GM18502 (cell line): Measurements from ENCODE around the gene ERCC8.
A peak's percentile ranks its signal among the peaks of the same experiment; 100 is the strongest.
"Not testable (repeated sequence)": the region's sequence is repeated elsewhere in the genome, so short reads cannot be mapped to it uniquely, and the experiment has no call there.

Source experiments
- ATAC-seq: cut with Tn5 transposase; IDR thresholded peaks from one replicate; pipeline ENCODE4 v1.9.1; 2021; ENCODE audit warnings: mild to moderate bottlenecking; ENCODE audit not compliant: unreplicated experiment, poor library complexity

The ERCC8 gene, protein sequence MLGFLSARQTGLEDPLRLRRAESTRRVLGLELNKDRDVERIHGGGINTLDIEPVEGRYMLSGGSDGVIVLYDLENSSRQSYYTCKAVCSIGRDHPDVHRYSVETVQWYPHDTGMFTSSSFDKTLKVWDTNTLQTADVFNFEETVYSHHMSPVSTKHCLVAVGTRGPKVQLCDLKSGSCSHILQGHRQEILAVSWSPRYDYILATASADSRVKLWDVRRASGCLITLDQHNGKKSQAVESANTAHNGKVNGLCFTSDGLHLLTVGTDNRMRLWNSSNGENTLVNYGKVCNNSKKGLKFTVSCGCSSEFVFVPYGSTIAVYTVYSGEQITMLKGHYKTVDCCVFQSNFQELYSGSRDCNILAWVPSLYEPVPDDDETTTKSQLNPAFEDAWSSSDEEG

DNA sequence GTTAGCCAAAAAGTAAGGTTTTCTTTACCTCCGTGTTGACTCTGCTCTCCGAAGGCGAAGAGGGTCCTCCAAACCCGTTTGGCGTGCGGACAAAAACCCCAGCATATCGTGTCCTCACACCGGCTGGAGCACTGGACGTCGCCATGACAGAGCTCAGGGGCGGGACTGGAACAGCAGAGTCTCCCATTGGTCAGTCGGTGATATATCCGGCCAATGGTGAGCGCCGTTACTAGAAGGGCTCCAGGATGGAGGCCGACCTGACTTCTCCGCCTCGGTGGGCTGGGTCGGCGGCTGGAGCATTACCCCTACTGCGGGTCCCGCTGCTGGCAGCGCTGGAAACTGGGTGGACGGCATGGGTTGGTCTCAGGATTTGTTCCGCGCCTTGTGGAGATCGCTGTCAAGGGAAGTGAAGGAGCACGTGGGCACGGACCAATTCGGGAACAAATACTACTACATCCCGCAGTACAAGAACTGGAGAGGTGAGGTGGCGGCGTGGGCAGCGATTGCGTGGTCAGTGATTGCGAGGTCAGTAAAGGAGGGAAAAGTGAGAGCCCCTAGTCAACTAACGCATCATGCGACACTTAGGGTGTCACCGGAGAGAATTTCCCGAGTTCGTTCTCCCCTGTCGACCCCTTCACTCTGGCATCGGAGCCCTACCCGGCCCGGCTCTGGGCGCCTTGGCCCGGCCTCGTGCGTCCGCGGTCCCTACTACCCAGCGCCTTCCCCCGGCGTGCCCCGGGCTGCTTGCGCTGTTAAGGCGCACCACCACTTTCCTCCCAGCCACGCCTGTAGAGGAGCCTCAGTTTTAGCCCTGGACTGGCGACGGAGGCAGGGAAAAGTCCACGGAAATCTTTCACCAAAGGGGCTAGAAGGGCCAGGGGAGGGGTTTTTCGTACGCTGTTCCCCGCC is at the start of gene ERCC8, which contains the start of gene NDUFAF2:
Gene ERCC8, minus strand, starts transcription at position 167 of the 909 bp plus-strand sequence. Its CDS starts 62 bp downstream, at position 105.
Gene NDUFAF2, plus strand, starts transcription at position 302 of the 909 bp plus-strand sequence. Its CDS starts 51 bp downstream, at position 353.
- ATAC-seq: peak; percentile 99

DNA sequence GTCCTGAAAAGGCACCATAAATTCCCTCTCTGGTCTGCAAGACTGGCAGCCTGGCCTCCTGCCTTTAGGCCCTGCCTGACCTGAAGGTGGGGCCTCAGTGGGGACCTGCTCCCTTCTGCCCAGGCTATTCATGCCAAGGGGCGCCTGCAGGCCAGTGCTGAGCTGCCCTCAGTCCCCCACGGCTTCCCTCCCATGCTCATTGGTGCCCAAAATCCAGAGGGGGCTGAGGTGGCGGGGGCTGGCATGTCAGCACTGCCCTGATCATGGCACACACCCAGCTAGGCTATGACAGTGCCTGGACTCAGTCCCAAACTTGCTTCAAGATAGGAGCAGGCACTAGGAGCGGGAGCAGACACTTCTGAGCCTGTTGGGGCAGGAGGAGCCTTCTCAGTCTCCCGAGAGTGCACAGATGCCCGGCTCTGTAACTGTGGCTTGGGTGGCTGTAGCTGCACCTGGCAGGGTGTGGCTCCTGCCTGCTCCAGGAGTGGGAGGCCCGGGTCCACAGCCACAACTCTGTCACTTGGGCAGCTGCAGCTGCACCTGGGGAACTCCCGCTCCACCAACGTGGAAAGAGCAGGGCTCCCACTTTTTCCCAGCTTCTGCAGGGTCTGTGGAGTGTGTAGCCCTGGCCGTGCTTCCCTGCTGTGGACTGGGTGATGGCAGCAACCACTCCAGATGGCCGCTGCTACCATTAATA is 49.2 kb upstream of the ERCC8 start:
- ATAC-seq: no peak

DNA sequence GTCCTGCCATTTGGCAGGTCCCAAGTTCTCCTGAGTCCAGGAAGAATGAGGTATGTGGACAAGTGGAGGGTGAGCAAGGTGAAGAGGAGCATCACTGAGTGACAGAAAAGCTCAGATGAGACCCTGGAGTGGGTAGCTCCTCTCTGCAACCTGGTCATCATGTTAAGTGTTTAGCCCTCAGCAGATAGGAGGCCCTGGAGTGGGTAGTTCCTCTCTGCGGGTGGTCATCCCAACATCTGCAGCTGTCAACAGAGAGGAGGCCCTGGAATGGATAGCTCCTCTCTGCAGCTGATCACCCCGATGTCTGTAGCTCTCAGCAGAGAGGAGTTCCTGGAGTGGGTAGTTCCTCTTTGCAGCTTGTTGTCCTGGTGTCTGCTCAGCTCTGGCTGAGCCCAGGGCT is 48.6 kb upstream of the ERCC8 start:
- ATAC-seq: no peak

DNA sequence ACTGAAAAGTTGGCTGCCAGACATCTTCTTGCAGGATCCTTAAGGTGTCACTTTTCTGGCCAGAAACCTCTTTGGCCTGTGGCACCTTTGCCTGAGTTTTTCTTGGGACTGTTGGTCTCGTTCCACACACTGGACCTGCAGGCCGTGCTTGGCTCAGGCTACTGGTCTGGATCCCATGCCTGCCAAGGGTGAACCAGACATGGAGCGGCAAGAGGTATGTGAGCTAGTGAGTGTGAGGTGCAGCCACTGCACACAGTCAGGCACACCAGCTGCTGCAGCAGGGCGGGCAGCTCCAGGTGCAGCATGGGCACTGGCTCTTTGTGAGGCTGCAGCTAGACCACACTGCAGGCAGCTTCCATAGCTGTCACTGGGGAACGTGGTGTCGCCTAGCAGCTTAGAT is 48.0 kb upstream of the ERCC8 start:
- ATAC-seq: no peak

DNA sequence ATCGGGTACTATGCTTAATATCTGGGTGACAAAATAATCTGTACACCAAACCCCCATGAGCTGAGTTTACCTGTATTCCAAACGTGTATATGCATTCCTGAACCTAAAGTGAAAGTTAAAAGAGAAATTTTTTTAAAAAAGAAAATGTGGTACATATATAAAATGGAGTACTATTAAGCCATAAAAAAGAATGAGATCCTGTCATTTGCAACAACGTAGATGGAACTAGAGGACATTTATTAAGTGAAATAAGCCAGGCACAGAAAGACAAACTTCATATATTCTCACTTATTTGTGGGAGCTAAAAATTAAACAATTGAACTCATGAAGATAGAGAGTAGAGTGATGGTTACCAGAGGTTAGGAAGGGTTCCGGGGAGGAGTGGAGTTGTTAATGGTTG is 44.9 kb upstream of the ERCC8 start:
- ATAC-seq: no peak

DNA sequence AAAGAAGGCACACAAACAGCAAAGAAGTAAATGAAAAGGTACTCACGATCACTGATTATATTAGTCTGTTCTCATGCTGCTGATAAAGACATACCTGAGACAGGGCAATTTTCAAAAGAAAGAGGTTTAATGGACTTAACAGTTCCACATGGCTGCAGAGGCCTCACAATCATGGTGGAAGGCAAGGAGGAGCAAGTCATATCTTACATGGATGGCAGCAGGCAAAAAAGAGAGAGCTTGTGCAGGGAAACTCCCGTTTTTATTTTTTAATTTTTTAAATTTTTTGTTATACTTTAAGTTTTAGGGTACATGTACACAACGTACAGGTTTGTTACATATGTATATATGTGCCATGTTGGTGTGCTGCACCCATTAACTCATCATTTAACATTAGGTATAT is 37.3 kb upstream of the ERCC8 start:
- not testable (repeated sequence) for ATAC-seq

DNA sequence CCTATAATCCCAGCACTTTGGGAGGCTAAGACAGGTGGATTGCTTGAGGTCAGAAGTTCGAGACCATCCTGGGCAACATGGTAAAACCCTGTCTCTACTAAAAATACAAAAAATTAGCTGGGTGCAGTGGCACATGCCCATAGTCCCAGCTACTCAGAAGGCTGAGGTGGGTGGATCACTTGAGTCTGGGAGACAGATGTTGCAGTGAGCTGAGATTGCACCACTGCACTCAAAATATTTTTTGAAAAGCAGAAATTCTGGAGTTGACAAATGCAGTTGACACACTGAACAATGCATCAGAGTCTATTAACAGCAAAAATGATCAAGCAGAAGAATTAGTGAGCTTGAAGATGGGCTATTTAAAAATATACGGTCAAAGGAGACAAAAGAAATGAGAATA is 35.6 kb upstream of the ERCC8 start:
- ATAC-seq: no peak

DNA sequence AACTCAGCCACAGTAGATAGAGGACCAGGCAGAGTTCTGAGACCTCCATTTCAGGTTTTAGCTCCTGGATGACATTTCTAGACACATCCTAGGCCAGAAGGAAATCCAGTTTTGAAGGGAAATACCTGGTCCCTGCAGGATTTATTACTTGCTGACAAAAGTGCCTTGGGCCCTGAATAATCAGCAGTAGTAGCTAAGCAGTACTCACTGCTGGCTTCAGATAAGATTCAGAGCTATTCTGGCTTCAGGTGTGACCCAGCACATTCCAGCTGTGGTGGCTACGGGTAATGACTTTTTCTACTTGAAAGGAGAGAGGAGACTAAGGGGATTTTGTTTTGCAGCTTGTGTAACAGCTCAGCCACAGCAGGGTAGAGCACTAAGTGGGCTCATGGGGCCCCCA is 34.1 kb upstream of the ERCC8 start:
- no peak for ATAC-seq

DNA sequence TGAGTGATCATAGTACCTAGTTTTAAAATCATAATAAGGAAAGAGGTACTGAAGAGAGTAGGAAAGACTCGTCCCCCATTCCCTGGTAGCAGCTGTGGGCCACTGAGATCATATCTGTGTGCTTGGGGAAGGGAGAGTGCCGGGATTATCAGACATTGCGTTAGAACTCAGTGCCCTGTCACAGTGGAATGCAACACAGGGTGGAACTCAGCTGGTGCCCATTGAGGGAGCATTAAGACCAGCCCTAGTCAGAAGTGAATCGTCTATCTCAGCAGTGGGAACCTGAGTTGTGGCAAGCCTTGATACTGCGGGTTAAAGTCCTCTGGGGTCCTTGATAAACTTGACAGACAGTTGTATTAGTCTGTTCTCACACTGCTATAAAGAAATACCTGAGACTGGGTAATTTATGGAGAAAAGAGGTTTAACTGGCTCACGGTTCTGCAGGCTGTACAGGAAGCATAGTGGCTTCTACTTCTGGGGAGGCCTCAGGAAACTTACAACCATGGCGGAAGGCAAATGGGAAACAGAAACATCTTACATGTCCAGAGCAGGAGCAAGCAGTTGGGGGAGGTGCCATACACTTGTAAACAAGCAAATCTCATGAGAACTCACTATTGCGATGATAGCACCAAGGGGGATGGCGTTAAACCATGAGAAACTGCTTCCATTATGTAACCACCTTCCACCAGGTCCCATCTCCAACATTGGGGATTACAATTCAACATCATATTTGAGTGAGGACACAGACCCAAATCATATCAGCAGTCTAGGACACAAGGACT is 33.3 kb upstream of the ERCC8 start:
- ATAC-seq: no peak

DNA sequence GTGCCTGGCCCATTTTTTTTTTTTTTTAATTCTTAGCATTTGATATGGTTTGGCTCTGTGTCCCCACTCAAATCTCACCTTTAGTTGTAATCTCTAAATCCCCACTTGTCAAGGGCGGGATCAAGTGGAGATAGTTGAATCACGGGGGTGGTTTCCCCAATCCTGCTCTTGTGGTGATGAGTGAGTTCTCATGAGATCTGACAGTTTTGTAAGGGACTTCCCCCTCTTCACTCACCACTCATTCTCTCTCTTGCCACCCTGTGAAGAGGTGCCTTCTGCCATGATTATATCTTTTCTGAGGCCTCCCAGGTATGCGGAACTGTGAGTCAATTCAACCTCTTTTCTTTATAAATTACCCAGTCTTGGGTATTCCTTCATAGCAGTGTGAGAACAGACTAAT is 27.4 kb upstream of the ERCC8 start:
- no peak for ATAC-seq

DNA sequence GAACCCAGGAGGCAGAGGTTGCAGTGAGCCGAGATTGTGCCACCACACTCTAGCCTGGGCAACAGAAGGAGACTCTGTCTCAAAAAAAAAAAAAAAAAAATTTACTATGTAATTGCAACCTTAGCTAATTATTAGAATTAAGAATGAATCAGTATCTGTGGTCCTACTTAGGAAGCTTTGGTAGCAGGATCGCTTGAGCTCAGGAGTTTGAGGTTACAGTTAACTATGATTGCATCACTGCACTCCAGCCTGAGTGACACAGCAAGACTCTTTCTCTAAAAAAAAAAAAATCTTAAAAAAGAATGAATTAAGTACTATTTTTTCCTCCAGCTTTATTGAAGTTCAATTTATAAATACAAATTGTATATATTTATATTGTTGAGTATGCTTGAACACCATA is 16.8 kb upstream of the ERCC8 start:
- ATAC-seq: no peak

DNA sequence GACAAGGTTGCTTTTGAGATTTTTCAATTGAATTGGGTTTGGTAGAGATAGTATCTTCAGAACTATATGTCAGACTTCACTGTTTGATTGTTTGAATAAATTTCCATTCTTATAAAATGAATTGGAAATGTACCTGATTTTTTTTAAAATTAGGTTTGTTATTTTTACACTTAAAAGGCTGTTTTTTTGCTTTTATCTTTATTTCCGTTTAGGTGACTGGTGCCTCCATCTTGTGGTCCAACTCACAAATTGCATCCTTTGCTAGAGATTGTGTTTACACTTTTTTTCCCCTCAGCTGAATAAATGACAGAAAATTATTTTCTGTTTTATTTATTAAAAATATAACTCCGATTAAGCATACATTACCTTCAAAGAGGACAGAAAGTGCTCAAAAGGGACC is 15.7 kb upstream of the ERCC8 start:
- no peak for ATAC-seq

DNA sequence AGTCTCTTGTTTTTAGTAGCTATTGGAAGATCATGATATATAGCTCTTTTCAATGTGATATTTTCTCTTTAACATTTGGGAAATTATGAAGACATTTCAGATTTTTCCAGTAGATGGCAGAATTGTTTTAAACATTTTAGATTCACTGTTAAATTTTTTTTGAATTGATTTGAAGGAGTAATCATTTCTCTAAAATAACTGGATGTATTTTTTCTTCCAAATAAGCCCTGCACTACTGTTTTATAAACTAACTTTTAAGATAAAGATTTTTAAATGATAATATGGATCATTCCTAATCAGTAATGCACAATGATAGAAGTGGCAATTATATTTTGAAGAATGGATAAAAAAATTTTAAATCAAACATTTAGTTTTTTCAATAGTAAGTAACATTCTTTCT is 14.3 kb upstream of the ERCC8 start:
- no peak for ATAC-seq

DNA sequence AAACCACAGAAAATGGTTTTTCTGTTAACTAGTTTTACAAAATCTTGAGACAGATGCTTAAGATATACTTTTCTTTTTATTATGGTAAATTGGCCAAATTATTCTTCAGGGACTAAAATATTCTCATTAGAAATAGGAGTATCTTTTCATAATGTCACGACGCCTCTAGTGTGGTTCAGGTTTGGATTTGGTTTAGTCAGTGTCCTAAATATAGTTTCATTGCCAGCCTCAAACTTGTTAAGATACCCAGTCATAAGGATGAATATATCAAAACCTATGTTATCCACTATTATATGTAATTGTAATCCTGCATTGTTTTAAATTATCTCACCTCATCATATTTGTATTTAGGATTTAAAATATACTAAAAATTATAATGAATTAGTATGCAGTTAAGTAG is 13.8 kb upstream of the ERCC8 start:
- no peak for ATAC-seq

DNA sequence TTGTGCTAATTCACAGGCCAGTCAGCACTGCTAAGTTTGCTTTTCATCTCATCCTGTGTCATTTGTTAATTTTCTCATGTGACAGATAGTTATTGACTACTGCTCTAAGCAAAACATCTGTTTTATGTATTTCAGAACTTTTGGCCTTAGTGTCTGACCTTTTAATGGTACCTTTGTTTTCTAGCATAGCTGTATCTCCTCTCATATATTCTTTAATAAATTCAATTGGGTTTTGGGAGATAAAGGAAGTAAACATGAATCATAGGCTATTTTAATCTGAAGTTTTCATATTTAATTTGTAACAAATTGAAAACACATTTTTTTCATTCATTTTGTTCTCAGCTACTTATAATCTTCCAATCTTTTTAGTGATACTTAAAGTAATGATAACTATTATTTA is 13.2 kb upstream of the ERCC8 start:
- no peak for ATAC-seq

DNA sequence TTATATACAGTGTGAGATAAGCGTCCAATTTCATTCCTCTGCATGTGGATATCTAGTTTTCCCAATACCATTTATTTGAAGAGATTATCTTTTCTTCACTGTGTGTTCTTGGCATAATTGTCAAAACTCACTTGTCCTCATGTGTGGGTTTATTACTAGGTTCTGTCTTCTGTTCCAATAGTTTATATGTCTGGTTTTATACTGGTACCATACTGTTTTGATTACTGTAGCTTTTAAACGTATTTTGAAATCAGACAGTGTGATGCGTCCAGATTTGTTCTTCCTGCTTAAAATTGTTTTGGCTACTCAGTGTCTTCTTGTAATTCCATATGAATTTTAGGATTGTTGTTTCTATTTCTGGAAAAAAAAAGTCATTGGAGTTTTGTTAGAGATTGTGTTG is 10.4 kb upstream of the ERCC8 start:
- no peak for ATAC-seq

DNA sequence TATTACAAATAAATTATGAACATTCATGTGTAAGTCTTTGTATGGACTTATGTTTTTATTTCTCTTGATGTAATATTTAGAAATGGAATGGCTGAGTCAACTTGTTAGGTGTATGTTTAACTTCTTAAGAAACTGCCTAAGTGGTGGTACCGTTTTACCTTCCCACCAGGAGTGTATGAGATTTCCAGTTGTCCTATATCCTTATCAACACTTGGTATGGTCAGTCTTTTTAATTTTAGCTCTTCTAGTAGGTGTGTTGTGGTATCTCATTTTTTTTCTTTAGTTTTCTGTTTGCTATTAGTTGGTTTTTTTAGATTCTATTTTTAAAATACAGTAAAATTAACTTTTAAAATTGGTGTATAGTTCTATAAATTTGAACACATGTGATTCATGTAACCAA is 3.9 kb upstream of the ERCC8 start:
- ATAC-seq: no peak

DNA sequence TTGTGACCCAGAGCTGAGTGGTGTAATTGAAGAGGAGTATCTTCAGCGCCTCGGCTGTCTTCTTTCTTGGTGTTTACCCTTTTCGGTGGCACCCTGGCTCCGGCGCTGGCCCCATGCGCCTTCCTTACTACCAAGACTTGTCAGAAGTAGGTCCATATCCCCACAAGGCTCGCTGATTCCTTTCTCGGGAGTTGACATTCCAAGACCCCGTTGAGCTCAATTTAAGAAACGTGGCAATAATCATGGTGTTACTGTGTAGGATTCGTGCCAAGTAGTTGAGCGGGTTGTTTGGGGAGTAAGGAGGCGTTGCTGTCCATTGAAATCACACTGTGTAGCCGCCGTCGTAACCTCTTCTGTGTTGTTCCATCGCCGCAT is 930 bp upstream of the ERCC8 start:
- ATAC-seq: peak; percentile 34

DNA sequence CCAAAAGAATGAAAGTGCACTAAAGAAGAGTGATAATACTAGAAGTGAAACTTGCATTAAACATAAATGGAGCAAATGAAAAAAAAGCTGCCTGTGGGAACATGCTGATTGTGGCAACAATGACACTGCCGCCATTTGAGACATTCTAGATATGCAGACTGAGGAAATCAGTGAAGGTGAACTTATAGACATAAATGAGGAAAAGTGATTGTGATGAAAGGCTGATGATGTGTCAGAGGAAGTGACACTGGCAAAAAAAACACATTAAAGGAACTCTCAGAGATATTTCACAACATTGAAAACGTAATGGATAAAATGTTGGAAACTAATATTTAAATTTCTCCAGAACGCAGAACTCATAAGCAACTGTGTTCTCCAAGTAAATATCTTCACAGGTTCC is 1.2 kb downstream of the ERCC8 start:
- ATAC-seq: no peak

DNA sequence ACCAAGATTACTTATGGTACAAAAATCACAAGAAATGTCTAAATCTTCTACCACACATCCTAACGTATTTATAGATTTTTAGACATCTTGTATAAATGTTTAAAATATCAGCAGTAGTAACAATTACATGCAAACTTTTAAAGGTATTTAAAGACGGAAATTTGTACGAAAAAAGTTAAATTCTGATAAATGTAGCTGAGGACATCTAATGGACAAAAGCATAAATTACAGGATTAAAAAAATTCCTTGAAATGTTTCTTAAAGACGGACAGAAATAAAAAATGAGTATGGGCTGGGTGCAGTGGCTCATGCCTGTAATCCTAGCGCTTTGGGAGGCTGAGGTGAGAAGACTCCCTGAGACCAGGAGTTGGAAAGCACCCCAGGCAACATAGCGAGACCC is 15.8 kb downstream of the ERCC8 start:
- no peak for ATAC-seq
